Endodermal cell (in vitro differentiated cells): ENCODE measurements around the gene INAFM1. TPM values are rescaled to one million over a fixed set of nuclear protein-coding genes. Genes with fewer than 3 reads are reported as not detected.

ENCODE experiments used
- DNase-seq: peaks from one replicate; pipeline ENCODE4 v3.0.0-alpha.2; 2017
- H3K27ac ChIP-seq: 2 replicates; pipeline ENCODE4 v1.5.1; 2013; ENCODE audit warnings: mild to moderate bottlenecking, low read depth, low read length, moderate library complexity
- H3K27me3 ChIP-seq: 2 replicates; pipeline ENCODE4 v1.6.1; 2013; ENCODE audit warnings: mild to moderate bottlenecking, low read length, moderate library complexity; ENCODE audit not compliant: insufficient read depth, control insufficient read depth, poor library complexity, severe bottlenecking
- H3K36me3 ChIP-seq: 2 replicates; pipeline ENCODE4 v1.7.0; 2013; ENCODE audit warnings: mild to moderate bottlenecking, low read length, moderate library complexity; ENCODE audit not compliant: control insufficient read depth, insufficient read depth
- H3K4me1 ChIP-seq: one replicate; pipeline ENCODE4 v1.7.0; 2013; ENCODE audit warnings: low read length; ENCODE audit not compliant: control insufficient read depth, insufficient read depth
- H3K4me3 ChIP-seq: 2 replicates; pipeline ENCODE4 v1.5.1; 2013; ENCODE audit warnings: mild to moderate bottlenecking, low read length, moderate library complexity
- H3K9ac ChIP-seq: 2 replicates; pipeline ENCODE4 v1.6.1; 2013; ENCODE audit warnings: mild to moderate bottlenecking, low read length, moderate library complexity; ENCODE audit not compliant: poor library complexity, severe bottlenecking; ENCODE audit errors: extremely low read depth
- H3K9me3 ChIP-seq: 2 replicates; pipeline ENCODE4 v1.6.1; 2013; ENCODE audit warnings: mild to moderate bottlenecking, low read length, moderate library complexity; ENCODE audit not compliant: control insufficient read depth
- H3K27ac Mint-ChIP-seq: 2 replicates; pipeline ENCODE4 v1.8.0; 2020; ENCODE audit warnings: mixed read lengths
- H3K27me3 Mint-ChIP-seq: 2 replicates; pipeline ENCODE4 v1.8.0; 2021; ENCODE audit warnings: mild to moderate bottlenecking, mixed read lengths; ENCODE audit not compliant: insufficient read depth
- H3K36me3 Mint-ChIP-seq: 2 replicates; pipeline ENCODE4 v1.8.0; 2020; ENCODE audit warnings: low read depth, mixed read lengths
- H3K4me1 Mint-ChIP-seq: 2 replicates; pipeline ENCODE4 v1.8.0; 2020; ENCODE audit warnings: mixed read lengths
- H3K4me3 Mint-ChIP-seq: 2 replicates; pipeline ENCODE4 v1.8.0; 2020; ENCODE audit warnings: mild to moderate bottlenecking, moderate library complexity, mixed read lengths
- H3K9me3 Mint-ChIP-seq: 2 replicates; pipeline ENCODE4 v1.8.0; 2020; ENCODE audit warnings: mild to moderate bottlenecking, mixed read lengths
- CTCF ChIP-seq: fragments of 200-600 bp; sonication (generic); conservative IDR thresholded peaks from 2 replicates; pipeline ENCODE4 v1.5.0; 2021; ENCODE audit warnings: antibody characterized with exemption, mild to moderate bottlenecking
- WGBS, 2 experiments: methylation state at CpG; one replicate each; pipeline versions ENCODE4 v1.1.5 to v1.1.7; 2013; ENCODE audit warnings: missing lambda C conversion rate in 2 of 2, mixed read lengths in 1 of 2; ENCODE audit not compliant: insufficient coverage in 1 of 2, insufficient read length in 1 of 2; 5-methylcytosine and 5-hydroxymethylcytosine counted together
- total RNA-seq, 2 donors: library from RNA; stranded (reverse); fragmentation: NEBNext Ultra II Directional in 1 of 2; extraction: Animal tissue kit (Norgen Biotek cat#: 25700) in 1 of 2; gene quantifications; 2 replicates in 1 of 2; 3 replicates in 1 of 2; pipeline ENCODE4 v1.2.1, GENCODE V29; 2021

Gene INAFM1
- total RNA-seq, 2 donors from 2014 or later: 8.7 to 11.5 TPM

- no peak overlapping the region for H3K27ac Mint-ChIP-seq
- WGBS, 2 experiments: 38 to 44% methylated on average over 6 to 10 of the region's 10 CpGs
- peak overlapping the region; percentile 83 for H3K9ac ChIP-seq
- H3K36me3 Mint-ChIP-seq: peaks cover 5% of the 10 kb centered on the region
- H3K4me3 Mint-ChIP-seq: no peak overlapping the region
- peaks cover 12% of the 10 kb centered on the region for H3K4me1 ChIP-seq
- H3K27me3 Mint-ChIP-seq: peaks cover 4% of the 10 kb centered on the region
- H3K9me3 Mint-ChIP-seq: no peaks in the 10 kb centered on the region
- peak; percentile 62 for DNase-seq
- H3K36me3 ChIP-seq: peaks cover 15% of the 10 kb centered on the region
- no peaks in the 10 kb centered on the region for H3K27me3 ChIP-seq
- H3K4me1 Mint-ChIP-seq: peaks cover 14% of the 10 kb centered on the region
- no peak for TF ChIP-seq CTCF
- H3K9me3 ChIP-seq: no peaks in the 10 kb centered on the region
- peak overlapping the region; percentile 95 for H3K4me3 ChIP-seq
- no peak overlapping the region for H3K27ac ChIP-seq
Observed at GRCh38 chr19:47228937-47229675, 45.6 kb upstream of the INAFM1 start.

- WGBS, 2 experiments: 11 to 15% methylated on average over 9 of the region's 9 CpGs
- TF ChIP-seq CTCF: no peak
- Histone ChIP-seq H3K27ac (no peak overlapping the region), H3K27me3 (no peaks in the 10 kb centered on the region), H3K9me3 (no peaks in the 10 kb centered on the region), H3K36me3 (peaks cover 10% of the 10 kb centered on the region), H3K4me3 (peak overlapping the region; percentile 95), H3K4me1 (peaks cover 12% of the 10 kb centered on the region), H3K9ac (peak overlapping the region; percentile 83)
- Mint-ChIP-seq H3K36me3 (peaks cover 5% of the 10 kb centered on the region), H3K4me1 (peaks cover 14% of the 10 kb centered on the region), H3K9me3 (no peaks in the 10 kb centered on the region), H3K4me3 (no peak overlapping the region), H3K27ac (no peak overlapping the region), H3K27me3 (peaks cover 4% of the 10 kb centered on the region)
- DNase-seq: peak; percentile 73
Observed at GRCh38 chr19:47229676-47230053, 45.0 kb upstream of the INAFM1 start.

- Histone ChIP-seq H3K4me1 (peaks cover 12% of the 10 kb centered on the region), H3K27me3 (no peaks in the 10 kb centered on the region), H3K36me3 (peaks cover 5% of the 10 kb centered on the region), H3K9ac (peak overlapping the region; percentile 83), H3K9me3 (no peaks in the 10 kb centered on the region), H3K27ac (peak overlapping the region; percentile 80), H3K4me3 (peak overlapping the region; percentile 95)
- no peak overlapping the region for H3K4me3 Mint-ChIP-seq
- H3K27ac Mint-ChIP-seq: no peak overlapping the region
- H3K36me3 Mint-ChIP-seq: peaks cover 4% of the 10 kb centered on the region
- DNase-seq: peak; percentile 90
- H3K27me3 Mint-ChIP-seq: peaks cover 5% of the 10 kb centered on the region
- TF ChIP-seq CTCF: peak; percentile 97
- H3K4me1 Mint-ChIP-seq: peaks cover 14% of the 10 kb centered on the region
- WGBS, 2 experiments: 1 to 6% methylated on average over 7 to 66 of the region's 84 CpGs
- no peaks in the 10 kb centered on the region for H3K9me3 Mint-ChIP-seq
Observed at GRCh38 chr19:47230054-47230920, 44.4 kb upstream of the INAFM1 start.
